Mesendoderm (in vitro differentiated cells): ENCODE results near the gene QSER1.

Experiments used
- DNase-seq: peaks from one replicate; pipeline ENCODE4 v3.0.0; 2013
- H2AK5ac ChIP-seq: 2 replicates; pipeline ENCODE4 v1.6.1; 2013; ENCODE audit warnings: low read length, inconsistent platforms
- H2BK120ac ChIP-seq: 2 replicates; pipeline ENCODE4 v1.6.1; 2013; ENCODE audit warnings: low read depth, mild to moderate bottlenecking, low read length, moderate library complexity, mixed read lengths
- H2BK15ac ChIP-seq: replicated peaks from 2 replicates; pipeline ENCODE4 v1.6.1; 2013; ENCODE audit warnings: low read depth, mild to moderate bottlenecking, moderate library complexity
- H2BK5ac ChIP-seq: 2 replicates; pipeline ENCODE4 v1.6.1; 2013; ENCODE audit warnings: low read length, inconsistent platforms
- H3K18ac ChIP-seq: 2 replicates; pipeline ENCODE4 v1.6.1; 2013; ENCODE audit warnings: mild to moderate bottlenecking, low read length, mixed read lengths
- H3K23ac ChIP-seq: one replicate; pipeline ENCODE4 v1.6.1; 2013; ENCODE audit warnings: low read length
- H3K27ac ChIP-seq: 2 replicates; pipeline ENCODE4 v1.5.1; 2013; ENCODE audit warnings: low read depth, mild to moderate bottlenecking, inconsistent platforms, low read length, moderate library complexity
- H3K27me3 ChIP-seq: 2 replicates; pipeline ENCODE4 v1.6.1; 2013; ENCODE audit warnings: low read length, control low read depth, mild to moderate bottlenecking, inconsistent platforms; ENCODE audit not compliant: insufficient read depth, poor library complexity
- H3K36me3 ChIP-seq: 2 replicates; pipeline ENCODE4 v1.6.1; 2013; ENCODE audit warnings: low read length, inconsistent platforms; ENCODE audit not compliant: control insufficient read depth, insufficient read depth
- H3K4ac ChIP-seq: one replicate; pipeline ENCODE4 v1.6.1; 2013; ENCODE audit warnings: low read depth, mild to moderate bottlenecking, low read length, moderate library complexity
- H3K4me1 ChIP-seq: 2 replicates; pipeline ENCODE4 v1.6.1; 2013; ENCODE audit warnings: low read depth, low read length, inconsistent platforms; ENCODE audit not compliant: control insufficient read depth
- H3K4me2 ChIP-seq: 2 replicates; pipeline ENCODE4 v1.6.1; 2013; ENCODE audit warnings: low read length
- H3K4me3 ChIP-seq: 2 replicates; pipeline ENCODE4 v1.5.1; 2013; ENCODE audit warnings: mild to moderate bottlenecking, low read length
- H3K56ac ChIP-seq: one replicate; pipeline ENCODE4 v1.6.1; 2013; ENCODE audit warnings: low read length
- H3K79me1 ChIP-seq: 2 replicates; pipeline ENCODE4 v1.6.1; 2013; ENCODE audit warnings: low read length, inconsistent platforms
- H3K79me2 ChIP-seq: 2 replicates; pipeline ENCODE4 v1.6.1; 2013; ENCODE audit warnings: mild to moderate bottlenecking, low read length; ENCODE audit not compliant: control insufficient read depth, insufficient read depth
- H3K9ac ChIP-seq: 2 replicates; pipeline ENCODE4 v1.6.1; 2013; ENCODE audit warnings: low read length, inconsistent platforms
- H4K5ac ChIP-seq: one replicate; pipeline ENCODE4 v1.6.1; 2013; ENCODE audit warnings: low read length
- H4K8ac ChIP-seq: one replicate; pipeline ENCODE4 v1.6.1; 2013; ENCODE audit warnings: low read depth, mild to moderate bottlenecking, control low read depth, low read length, moderate library complexity
- WGBS: extraction: QIAGEN DNeasy Blood & Tissue Kit; methylation state at CpG from one replicate; pipeline ENCODE4 v1.1.7; 2013; ENCODE audit warnings: low lambda C conversion rate, missing lambda C conversion rate; ENCODE audit not compliant: insufficient coverage; ENCODE audit errors: extremely low coverage; 5-methylcytosine and 5-hydroxymethylcytosine counted together

The QSER1 gene

DNA sequence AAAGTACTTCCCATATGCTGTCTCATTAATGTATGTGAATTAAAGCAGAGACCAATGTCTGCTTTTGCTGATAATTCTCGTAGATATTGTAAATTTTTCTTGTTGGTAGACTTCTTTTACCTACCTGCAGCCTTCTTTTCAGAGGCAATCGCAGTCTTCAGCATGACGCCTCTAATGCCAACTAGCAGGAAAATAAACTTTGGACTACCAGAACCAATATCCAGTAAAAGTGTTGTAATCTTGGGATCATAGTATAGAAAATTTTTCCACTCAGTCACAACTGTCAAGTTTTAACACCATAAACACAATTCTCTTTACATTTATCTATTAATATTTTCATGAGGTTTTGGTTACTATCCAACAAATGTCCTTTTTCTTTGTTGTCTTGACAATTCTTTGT is 125.4 kb downstream of the QSER1 start:
- Histone ChIP-seq H3K36me3 (no peaks in the 10 kb centered on the region), H3K79me2 (no peaks in the 10 kb centered on the region), H4K8ac (no peak overlapping the region), H3K4ac (no peak overlapping the region), H3K9ac (no peak overlapping the region), H3K18ac (no peak overlapping the region), H3K27me3 (peaks cover 2% of the 10 kb centered on the region), H2AK5ac (no peak overlapping the region), H3K56ac (no peak overlapping the region), H3K4me3 (no peak overlapping the region), H4K5ac (no peak overlapping the region), H3K27ac (no peak overlapping the region), H2BK5ac (no peak overlapping the region), H2BK120ac (no peak overlapping the region), H3K23ac (no peak overlapping the region), H2BK15ac (no peak overlapping the region), H3K79me1 (no peaks in the 10 kb centered on the region), H3K4me2 (no peak overlapping the region), H3K4me1 (no peaks in the 10 kb centered on the region)
- DNase-seq, result no peak
- WGBS, result no CpG with 5 or more reads among the region's 3 CpGs

DNA sequence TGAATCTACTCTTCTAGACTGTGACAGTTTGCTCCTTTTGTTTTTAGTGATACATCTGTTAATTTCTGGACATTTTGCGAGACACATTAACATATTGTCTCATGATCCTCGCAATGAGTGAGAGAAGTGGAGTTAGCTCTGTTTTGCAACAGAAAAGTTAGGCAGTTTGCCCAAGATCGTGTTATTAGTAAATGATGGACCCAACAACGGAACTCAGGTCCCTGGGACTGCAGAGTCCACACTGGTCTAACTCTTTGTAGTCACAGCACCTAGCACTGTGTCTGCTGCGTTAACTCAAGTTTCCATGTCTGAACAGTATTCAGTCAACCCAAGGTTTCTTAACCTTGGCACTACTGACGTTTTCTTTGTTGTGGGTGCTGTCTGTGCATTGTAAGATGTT is 126.2 kb downstream of the QSER1 start:
- H4K8ac ChIP-seq, result no peak overlapping the region
- no peak overlapping the region for H3K56ac ChIP-seq
- no peaks in the 10 kb centered on the region for H3K79me1 ChIP-seq
- H3K4me3 ChIP-seq, result no peak overlapping the region
- no peak for DNase-seq
- H3K18ac ChIP-seq, result no peak overlapping the region
- no peak overlapping the region for H3K27ac ChIP-seq
- no peak overlapping the region for H2AK5ac ChIP-seq
- H3K27me3 ChIP-seq, result peaks cover 2% of the 10 kb centered on the region
- no peaks in the 10 kb centered on the region for H3K36me3 ChIP-seq
- no peak overlapping the region for H3K23ac ChIP-seq
- no peak overlapping the region for H3K4me2 ChIP-seq
- H3K79me2 ChIP-seq, result no peaks in the 10 kb centered on the region
- H3K9ac ChIP-seq, result no peak overlapping the region
- H2BK15ac ChIP-seq, result no peak overlapping the region
- no peaks in the 10 kb centered on the region for H3K4me1 ChIP-seq
- H4K5ac ChIP-seq, result no peak overlapping the region
- no CpG with 5 or more reads among the region's 6 CpGs for WGBS
- H2BK5ac ChIP-seq, result no peak overlapping the region
- no peak overlapping the region for H2BK120ac ChIP-seq
- H3K4ac ChIP-seq, result no peak overlapping the region

DNA sequence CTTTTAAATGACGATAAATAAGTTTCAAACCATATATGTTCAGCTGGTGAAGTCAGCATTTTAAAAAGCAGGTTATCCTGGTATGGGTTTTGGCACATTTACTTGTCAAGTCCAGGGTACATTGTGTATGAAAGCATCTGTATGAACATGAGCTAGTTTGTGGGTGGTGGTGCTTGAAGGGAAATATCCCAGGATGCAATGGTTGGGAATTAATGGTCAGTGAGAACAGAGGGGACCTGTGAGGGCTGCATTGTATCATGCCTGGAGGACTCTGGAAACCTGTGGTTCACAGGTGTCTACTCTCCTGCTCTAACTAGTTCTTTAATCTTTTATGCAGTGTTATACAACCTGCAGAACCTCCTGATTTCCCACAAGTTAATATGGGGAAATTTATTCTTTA is 128.9 kb downstream of the QSER1 start:
- WGBS, result no CpG with 5 or more reads among the region's 1 CpG
- no peak overlapping the region for H4K8ac ChIP-seq
- H3K56ac ChIP-seq, result no peak overlapping the region
- H3K4me3 ChIP-seq, result no peak overlapping the region
- H2AK5ac ChIP-seq, result no peak overlapping the region
- H4K5ac ChIP-seq, result no peak overlapping the region
- H3K18ac ChIP-seq, result no peak overlapping the region
- H3K27me3 ChIP-seq, result peaks cover 2% of the 10 kb centered on the region
- H3K79me1 ChIP-seq, result no peaks in the 10 kb centered on the region
- no peak overlapping the region for H2BK15ac ChIP-seq
- no peak overlapping the region for H2BK120ac ChIP-seq
- no peak overlapping the region for H2BK5ac ChIP-seq
- H3K4ac ChIP-seq, result no peak overlapping the region
- no peak overlapping the region for H3K4me2 ChIP-seq
- H3K27ac ChIP-seq, result no peak overlapping the region
- no peaks in the 10 kb centered on the region for H3K36me3 ChIP-seq
- no peak for DNase-seq
- no peaks in the 10 kb centered on the region for H3K4me1 ChIP-seq
- no peak overlapping the region for H3K23ac ChIP-seq
- H3K79me2 ChIP-seq, result no peaks in the 10 kb centered on the region
- no peak overlapping the region for H3K9ac ChIP-seq

DNA sequence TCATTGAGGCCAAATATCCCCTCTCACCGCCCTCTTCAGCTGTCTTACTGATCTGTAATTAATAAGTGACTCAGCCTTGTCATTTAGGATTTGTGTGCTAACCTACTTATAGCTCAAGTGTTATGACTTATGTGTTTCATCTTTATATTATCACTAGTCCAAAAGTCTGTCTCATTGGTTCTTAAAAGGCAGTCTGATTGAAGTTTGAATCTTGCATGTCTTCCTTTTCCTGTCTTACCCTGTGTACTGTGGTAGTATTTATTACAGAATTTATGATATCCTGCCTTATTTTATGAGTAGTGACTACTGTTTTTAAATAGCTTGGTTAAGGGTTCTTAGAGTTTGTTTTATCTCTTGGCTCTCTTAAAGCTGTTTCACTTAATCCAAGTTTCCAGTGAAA is 129.3 kb downstream of the QSER1 start:
- Histone ChIP-seq H4K8ac (no peak overlapping the region), H2BK120ac (no peak overlapping the region), H3K56ac (no peak overlapping the region), H4K5ac (no peak overlapping the region), H2BK15ac (no peak overlapping the region), H3K18ac (no peak overlapping the region), H3K36me3 (no peaks in the 10 kb centered on the region), H2AK5ac (no peak overlapping the region), H3K9ac (no peak overlapping the region), H3K4me1 (no peaks in the 10 kb centered on the region), H3K27me3 (peaks cover 2% of the 10 kb centered on the region), H3K79me2 (no peaks in the 10 kb centered on the region), H3K79me1 (no peaks in the 10 kb centered on the region), H3K23ac (no peak overlapping the region), H3K4me2 (no peak overlapping the region), H3K4me3 (no peak overlapping the region), H3K4ac (no peak overlapping the region), H2BK5ac (no peak overlapping the region), H3K27ac (no peak overlapping the region)
- DNase-seq, result no peak
- no CpG with 5 or more reads among the region's 1 CpG for WGBS

DNA sequence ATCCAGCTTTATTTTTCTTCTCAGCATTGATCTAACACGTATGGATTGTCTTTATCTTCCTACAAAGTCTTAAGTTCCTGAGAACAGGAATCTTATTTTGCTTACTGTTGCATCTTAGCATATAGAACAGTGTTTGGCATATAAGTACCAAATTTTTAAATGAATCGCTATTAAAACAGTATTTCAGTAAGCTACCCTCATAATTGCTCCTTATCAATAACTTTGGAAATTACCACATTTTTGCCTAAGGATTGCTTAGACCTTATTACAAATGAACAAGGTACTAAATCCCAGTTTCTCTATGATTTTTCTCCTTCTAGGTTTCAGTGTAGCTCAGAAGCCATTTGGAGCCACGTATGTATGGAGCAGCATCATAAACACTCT is 132.7 kb downstream of the QSER1 start:
- Histone ChIP-seq H3K4me1 (no peaks in the 10 kb centered on the region), H3K56ac (no peak overlapping the region), H3K27me3 (peaks cover 2% of the 10 kb centered on the region), H3K27ac (no peak overlapping the region), H3K4me2 (no peak overlapping the region), H3K36me3 (no peaks in the 10 kb centered on the region), H4K8ac (no peak overlapping the region), H3K4me3 (no peak overlapping the region), H2BK5ac (no peak overlapping the region), H2BK120ac (no peak overlapping the region), H2BK15ac (no peak overlapping the region), H4K5ac (no peak overlapping the region), H2AK5ac (no peak overlapping the region), H3K79me2 (no peaks in the 10 kb centered on the region), H3K9ac (no peak overlapping the region), H3K79me1 (no peaks in the 10 kb centered on the region), H3K4ac (no peak overlapping the region), H3K23ac (no peak overlapping the region), H3K18ac (no peak overlapping the region)
- no CpG with 5 or more reads among the region's 3 CpGs for WGBS
- DNase-seq, result no peak

DNA sequence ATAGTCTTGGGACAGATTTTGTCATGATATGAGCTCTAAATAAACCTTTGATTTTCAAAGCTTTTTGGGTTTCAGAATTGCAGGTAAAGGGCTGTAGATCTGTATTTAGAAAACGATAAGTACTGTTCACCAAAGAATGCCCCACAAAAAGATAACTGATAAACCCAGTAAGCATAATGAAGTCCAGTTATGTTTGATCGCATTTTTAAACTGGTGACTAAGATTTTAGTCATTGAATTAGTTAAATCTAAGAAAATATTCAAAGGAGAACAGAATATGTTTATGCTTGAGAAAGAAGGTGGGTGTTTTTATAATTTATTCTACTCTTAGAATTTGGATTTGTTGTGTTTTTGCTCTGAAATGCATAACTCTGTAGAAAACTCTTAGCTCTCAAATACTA is 134.6 kb downstream of the QSER1 start:
- no peak overlapping the region for H4K5ac ChIP-seq
- H3K9ac ChIP-seq, result no peak overlapping the region
- H3K4me3 ChIP-seq, result no peak overlapping the region
- no peaks in the 10 kb centered on the region for H3K4me1 ChIP-seq
- no peak for DNase-seq
- H3K79me1 ChIP-seq, result no peaks in the 10 kb centered on the region
- no peaks in the 10 kb centered on the region for H3K79me2 ChIP-seq
- no peak overlapping the region for H2BK5ac ChIP-seq
- no peak overlapping the region for H3K27ac ChIP-seq
- no peak overlapping the region for H3K23ac ChIP-seq
- no peak overlapping the region for H3K4ac ChIP-seq
- H2BK120ac ChIP-seq, result no peak overlapping the region
- H3K18ac ChIP-seq, result no peak overlapping the region
- H3K27me3 ChIP-seq, result no peaks in the 10 kb centered on the region
- H3K56ac ChIP-seq, result no peak overlapping the region
- H2BK15ac ChIP-seq, result no peak overlapping the region
- H4K8ac ChIP-seq, result no peak overlapping the region
- H3K4me2 ChIP-seq, result no peak overlapping the region
- WGBS, result no CpG with 5 or more reads among the region's 2 CpGs
- no peaks in the 10 kb centered on the region for H3K36me3 ChIP-seq
- H2AK5ac ChIP-seq, result no peak overlapping the region
